ENCODE data around the gene KDR.

Gene KDR

GRCh38 chr4:55122235-55122634, 3.2 kb downstream of the KDR start:
- DNase-seq: no peak

- DNase-seq: peak; percentile 3
These were observed 4.1 kb downstream of the KDR start for GRCh38 chr4:55121246-55121645.

- DNase-seq: no peak
These were observed 7.0 kb downstream of the KDR start for GRCh38 chr4:55118397-55118796.

- DNase-seq: no peak
These were observed 7.9 kb downstream of the KDR start for GRCh38 chr4:55117511-55117910.

GRCh38 chr4:55116450-55116849, 8.9 kb downstream of the KDR start:
- DNase-seq: no peak

- DNase-seq: no peak
These were observed 13.8 kb downstream of the KDR start for GRCh38 chr4:55111601-55112000.

- DNase-seq: no peak
These were observed 15.3 kb downstream of the KDR start for GRCh38 chr4:55110131-55110530.

- no peak for DNase-seq
These were observed 18.3 kb downstream of the KDR start for GRCh38 chr4:55107054-55107453.

- DNase-seq: no peak
These were observed 22.2 kb downstream of the KDR start for GRCh38 chr4:55103224-55103623.

GRCh38 chr4:55099816-55100215, 25.6 kb downstream of the KDR start:
- no peak for DNase-seq

GRCh38 chr4:55098456-55099204, 26.8 kb downstream of the KDR start:
- DNase-seq: no peak

- DNase-seq: no peak
These were observed 28.8 kb downstream of the KDR start for GRCh38 chr4:55096619-55097018.

GRCh38 chr4:55096045-55096444, 29.4 kb downstream of the KDR start:
- no peak for DNase-seq

- DNase-seq: no peak
These were observed 32.9 kb downstream of the KDR start for GRCh38 chr4:55092504-55092903.

GRCh38 chr4:55089916-55090315, 35.5 kb downstream of the KDR start:
- DNase-seq: no peak

GRCh38 chr4:55087913-55088260, 37.5 kb downstream of the KDR start:
- no peak for DNase-seq

GRCh38 chr4:55087009-55087912, 38.1 kb downstream of the KDR start:
- no peak for DNase-seq

- no peak for DNase-seq
These were observed 38.8 kb downstream of the KDR start for GRCh38 chr4:55086578-55086977.

- no peak for DNase-seq
These were observed 41.7 kb downstream of the KDR start for GRCh38 chr4:55083735-55084134.

GRCh38 chr4:55082756-55083155, 42.6 kb downstream of the KDR start:
- DNase-seq: no peak

- DNase-seq: no peak
These were observed 45.1 kb downstream of the KDR start for GRCh38 chr4:55080174-55080865.

- no peak for DNase-seq
These were observed 45.8 kb downstream of the KDR start for GRCh38 chr4:55079451-55080173.

- DNase-seq: no peak
These were observed 46.4 kb downstream of the KDR start for GRCh38 chr4:55078987-55079386.
